Measurements from ENCODE around the gene GLS.
A peak's percentile ranks its signal among the peaks of the same experiment; 100 is the strongest.
"Not testable (repeated sequence)": the region's sequence is repeated elsewhere in the genome, so short reads cannot be mapped to it uniquely, and the experiment has no call there.

Gene GLS

DNA sequence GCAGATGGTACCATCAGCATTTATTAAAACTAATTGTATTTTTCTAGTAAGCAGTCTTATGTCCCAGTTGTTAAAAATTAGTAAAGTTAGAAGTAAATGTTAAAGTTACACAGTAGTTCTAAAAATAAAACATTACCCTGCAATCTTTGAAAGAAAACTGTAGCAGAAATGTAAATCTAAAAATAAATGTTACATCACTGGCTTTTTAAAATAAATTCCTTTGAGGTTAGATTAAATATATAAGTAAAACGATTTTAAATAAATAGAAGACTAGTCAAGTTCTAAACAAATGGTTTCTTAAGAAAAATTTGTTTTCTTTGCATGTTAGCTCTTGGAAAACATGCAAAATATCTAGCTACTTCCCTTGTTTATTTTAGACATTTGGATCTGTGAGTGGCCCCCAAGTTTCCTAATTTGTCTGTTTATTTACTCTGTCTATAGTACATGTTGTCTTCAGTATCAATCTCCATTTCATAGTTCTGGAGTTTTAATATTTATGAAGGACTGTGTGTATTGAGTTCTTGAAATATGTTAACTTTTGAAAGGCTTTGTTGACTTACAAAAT lies 58.2 kb downstream of the GLS start:
- no peak for DNase-seq

DNA sequence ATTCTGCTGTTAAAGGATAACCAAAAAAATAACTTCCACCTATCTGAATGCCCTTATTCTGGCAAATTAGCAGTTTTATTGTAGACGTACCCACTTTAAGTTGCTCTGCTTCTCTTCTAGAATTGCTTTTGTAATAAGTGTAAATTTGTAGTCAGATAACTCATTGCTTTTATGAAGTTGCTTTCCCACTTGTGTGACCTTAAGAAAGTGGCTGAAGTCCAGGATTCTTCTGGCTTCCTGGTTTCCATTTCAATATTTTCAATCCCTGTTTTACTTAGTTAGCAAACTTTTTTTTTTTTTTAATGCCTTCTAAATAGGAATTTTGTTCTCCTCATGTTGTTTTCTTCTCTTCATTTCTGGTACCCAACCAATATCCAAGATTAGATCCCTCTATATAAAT lies 59.8 kb downstream of the GLS start:
- DNase-seq: no peak

DNA sequence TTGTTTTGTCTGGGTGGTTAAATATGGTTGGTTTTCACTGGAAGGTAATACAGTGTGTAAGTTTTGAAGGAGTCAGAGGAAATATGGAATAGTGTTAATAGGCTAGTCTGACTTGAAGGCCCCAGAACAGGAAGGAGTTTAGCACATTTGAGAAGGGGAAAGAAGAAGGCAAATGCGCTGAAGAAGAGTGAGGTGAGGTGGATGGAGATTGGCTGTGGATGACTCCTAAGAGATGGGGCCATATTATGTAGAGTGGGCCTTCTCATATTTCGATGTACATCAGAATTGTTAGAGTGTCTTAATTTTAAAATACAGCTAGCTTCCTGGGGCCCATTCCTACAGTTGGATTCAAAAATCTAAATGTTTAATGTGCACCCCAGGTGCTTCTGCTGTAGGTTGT lies 61.0 kb downstream of the GLS start:
- DNase-seq: no peak

DNA sequence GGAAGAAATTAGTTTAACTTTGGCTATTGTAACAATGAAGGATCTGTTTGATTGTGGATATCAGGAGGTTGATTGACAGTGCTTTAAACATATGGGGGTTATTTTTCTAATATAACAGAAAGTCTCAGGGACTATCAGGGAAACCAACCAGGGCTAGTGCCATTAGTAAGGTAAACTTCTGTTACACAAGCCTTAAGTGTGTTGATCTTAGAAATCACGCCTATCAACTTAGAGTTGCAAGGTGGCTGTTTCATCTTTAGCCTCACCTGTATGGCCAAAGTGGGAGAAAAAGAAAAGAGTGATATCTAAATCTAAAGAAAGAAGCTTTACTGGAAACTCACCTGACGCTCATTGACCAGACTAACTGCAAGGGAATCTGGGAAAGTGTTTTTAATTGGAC lies 62.1 kb downstream of the GLS start:
- DNase-seq: no peak

DNA sequence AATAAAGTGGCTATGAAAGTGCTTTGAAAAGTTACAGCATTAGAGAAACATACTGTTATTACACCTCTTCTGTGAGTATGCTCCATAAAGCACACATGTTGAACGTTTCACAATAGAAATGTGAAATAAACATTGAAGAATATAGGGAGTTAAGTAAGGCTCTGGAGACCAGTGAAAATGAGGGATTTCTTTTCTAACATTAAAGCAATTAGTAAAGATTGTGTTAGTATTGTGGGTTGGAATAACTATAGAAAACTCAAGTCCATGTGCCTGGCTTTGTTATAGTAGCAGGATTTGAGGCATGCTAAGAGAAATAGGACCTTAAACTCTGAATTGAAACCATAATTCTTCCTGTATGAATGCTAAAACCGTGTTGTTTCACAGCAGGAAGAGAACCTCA lies 63.1 kb downstream of the GLS start:
- no peak for DNase-seq

DNA sequence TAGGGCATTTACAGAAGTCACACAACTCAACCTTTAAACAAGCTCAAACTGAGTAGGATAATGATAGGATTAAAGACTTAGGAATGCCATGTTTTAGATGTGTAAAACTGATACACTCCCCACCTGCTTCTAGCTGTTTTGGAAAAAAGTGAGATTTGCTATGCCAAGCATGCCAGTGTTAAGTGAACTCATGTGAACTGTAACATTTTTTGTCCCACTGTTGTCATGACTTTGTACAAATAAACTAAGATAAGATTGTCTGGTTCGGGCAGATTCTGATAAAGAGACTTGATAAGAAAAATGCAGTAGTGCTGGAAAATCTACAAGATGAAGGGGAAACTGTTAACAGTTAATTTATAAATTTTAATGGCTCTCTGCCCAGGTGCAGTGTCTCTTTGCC lies 66.5 kb downstream of the GLS start:
- DNase-seq: peak; percentile 11

DNA sequence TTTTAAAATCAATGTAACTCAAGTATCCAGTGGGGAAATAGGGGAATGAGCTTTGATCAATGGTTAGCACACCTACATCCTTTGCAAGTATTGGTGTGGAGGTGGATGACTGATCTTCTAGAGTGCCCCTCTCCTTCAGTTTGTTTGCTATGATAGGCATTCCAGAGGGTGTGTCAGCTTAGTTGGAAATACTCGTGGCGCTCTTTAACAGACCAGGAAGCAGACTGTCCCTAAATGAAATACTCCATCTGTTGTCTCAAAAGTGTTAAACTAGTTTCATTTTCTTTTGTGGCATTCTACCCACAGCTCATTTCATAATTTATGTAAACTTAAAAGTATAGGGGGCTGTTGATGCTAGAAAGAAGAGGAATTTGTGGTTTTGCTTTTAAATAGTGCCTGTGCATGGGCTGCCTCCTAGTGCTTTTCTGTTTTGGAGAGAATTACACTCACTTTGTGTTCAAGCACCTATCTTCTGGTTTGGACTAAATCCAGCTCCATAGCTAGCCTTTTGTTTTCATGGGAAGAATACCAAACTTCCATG lies 67.2 kb downstream of the GLS start:
- no peak for DNase-seq

DNA sequence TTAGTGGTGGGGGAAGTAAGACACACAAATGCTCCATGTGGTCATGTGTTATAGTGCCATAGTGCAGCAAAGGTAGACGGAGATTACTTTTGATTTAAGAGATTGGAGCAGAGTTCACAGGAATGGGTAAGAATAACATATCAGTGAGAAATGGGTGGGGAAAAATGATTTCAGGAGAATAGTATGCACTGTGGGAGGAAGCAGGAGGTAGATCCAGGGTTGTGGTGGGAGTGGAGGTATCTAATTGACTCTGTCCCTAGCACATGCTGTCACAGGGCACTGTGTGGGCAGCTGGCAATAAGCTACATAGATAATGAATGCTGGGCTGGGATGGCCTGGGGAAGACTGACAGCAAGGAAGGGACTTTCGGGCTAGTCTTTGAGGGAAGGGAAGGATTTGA lies 68.0 kb downstream of the GLS start:
- no peak for DNase-seq

DNA sequence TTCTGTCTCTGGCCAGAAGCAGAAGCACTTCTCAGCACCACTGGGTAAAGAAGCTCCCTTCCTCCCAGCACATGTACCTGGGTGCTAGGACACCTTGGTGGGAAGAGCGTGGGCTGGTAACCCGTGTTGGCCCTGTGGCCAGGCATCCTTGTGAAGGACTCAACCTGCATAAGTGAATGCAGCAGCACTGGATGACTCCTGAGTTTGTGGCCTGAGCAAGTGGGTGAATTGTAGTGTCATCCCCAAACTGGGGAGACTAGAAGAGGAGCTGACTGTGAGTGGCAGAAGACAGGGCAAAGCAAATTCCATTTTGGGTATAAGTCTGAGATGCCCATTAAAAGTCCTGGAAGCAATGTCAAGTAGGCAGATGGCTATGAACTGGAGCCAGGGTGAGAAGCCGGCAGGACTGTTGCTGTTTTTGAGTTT lies 70.0 kb downstream of the GLS start:
- no peak for DNase-seq

DNA sequence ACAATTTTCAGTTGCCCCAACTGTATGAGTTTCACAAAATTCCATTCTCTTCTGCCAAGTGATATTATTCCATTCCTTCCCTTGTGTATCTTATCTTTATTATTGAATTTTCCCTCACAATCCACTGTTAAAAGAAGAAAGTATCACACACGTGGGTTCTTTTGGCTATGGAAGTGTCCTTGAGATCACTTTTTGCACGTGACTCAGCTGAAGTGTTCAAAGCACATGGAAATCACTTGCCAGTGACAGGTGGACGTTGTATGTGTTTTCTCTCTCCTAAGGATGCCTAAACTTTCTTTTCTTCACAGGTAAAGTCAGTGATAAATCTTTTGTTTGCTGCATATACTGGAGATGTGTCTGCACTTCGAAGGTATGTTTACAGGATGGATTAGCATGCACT lies 72.6 kb downstream of the GLS start:
- DNase-seq: no peak

DNA sequence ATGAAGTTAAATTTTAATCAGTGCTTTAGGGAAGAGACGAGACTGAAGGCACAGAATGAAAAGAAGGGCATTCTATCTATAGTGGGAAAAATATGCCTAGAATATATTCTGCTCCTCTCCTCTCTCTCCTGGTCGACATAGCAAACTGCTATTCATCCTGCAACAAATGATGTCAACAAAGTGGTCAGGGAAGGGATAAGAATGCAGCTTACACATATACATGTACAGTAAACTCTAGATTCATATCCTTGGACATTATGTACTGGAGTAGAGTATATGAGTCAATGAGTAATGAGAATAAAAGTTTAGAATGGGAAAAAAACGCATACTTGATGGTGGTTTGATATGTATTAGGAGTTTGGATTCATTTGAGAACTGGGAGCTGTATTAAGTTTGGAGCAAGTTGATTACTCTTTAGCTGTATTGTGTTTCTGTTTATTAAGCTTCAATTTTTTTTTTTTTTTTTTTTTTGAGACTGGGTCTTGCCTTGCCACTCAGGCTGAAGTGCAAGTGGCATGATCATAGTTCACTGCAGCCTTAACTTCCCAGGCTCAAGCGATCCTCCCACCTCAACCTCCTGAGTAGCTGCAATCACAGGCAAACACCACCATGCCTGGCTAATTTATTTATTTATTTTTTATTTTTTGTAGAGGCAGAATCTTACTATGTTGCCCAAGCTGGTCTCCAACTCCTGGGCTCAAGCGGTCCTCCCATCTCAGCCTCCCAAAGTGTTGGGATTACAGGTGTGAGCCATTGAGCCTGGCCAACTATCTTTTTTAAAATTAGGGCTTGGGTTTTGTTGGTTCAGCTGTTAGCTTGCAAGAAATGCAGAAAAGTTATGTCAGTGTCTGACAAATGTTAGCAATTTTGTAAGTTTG lies 79.5 kb downstream of the GLS start:
- DNase-seq: no peak

DNA sequence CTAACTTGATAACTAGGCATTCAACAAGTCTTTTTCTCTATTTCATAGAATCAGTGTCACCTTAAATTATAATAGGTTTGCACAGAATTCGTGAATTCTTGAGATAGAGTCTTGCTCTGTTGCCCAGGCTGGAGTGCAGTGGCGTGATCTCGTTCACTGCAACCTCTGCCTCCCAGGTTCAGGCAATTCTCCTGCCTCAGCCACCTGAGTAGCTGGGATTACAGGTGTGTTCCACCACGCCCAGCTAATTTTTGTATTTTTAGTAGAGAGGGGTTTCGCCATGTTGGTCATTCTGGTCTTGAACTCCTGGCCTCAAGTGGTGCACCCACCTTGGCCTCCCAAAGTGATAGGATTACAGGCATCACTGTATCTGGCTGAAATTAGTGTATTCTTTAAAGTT lies 80.5 kb downstream of the GLS start:
- not testable (repeated sequence) for DNase-seq

DNA sequence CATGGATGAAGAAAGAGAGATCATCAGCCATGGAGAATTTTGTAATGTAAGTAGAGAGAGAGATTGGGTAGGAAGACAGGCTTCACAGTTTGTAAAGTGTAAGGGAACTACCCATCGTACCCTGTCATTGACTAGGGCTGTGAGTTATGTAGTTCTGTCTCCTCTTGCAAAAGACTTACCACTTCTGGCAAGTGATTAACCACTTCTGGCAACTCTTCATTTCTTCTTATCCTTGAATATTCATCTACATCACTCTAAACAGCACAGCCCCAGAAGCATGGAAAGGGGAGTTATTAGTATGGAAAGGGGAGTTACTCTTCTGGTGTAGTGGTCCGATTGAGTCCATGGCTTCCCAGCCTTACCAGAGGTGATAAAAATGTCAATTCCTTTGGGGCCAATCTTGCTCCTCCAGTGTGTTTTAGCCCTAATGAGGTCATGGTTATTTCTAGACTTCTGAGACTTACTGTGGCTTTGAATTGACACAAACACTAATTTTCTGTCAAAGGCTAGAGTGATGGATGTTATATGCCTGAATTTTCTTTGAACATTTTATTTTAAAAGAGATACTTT lies 81.4 kb downstream of the GLS start:
- no peak for DNase-seq

DNA sequence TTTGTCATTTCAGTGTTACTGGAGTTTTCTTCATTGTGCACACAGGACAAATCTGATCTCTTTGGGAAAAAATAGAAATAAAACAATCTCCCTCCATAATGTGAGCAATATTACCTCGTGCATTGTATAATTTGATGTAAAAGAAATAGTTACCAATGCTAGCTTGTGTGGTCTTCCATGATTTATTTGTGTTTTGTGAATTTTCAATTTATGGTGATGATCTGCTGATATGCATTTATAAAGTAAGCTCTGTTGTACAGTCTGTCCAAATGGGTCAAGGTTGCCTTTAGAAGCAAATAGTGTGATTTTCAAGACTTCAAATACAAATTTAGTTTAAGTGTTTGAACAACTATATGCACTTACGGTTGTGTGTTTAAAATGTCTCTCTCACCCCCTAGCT lies 82.5 kb downstream of the GLS start:
- no peak for DNase-seq

DNA sequence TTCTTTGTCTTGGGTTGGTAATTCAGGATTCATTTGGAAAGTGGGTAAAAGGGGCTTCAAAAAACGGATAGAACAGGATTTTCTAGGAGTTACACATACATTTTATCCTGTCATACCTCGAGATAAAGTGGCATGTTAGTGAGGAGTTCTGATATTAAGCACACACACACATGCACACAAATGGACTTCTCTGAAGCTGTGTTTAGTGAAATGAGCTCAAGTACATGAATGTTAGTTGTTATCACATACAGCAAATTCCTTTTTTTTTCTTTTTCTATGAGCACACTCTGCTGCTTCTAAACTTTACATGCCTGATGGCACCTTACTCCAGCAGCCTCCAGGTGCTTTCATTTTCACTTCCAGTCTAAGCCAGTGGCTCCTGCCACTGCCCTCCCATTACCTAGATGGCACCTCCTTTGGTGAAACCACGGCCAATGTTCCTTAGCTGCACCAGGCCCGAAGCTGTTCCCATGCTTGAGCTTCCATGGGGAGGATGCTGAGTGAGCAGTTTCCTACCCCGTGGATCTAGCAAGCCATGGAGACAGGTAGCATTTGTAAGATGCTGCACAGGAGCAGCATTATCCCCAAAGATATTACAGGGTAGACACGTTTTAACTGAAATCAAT lies 83.7 kb downstream of the GLS start:
- no peak for DNase-seq

DNA sequence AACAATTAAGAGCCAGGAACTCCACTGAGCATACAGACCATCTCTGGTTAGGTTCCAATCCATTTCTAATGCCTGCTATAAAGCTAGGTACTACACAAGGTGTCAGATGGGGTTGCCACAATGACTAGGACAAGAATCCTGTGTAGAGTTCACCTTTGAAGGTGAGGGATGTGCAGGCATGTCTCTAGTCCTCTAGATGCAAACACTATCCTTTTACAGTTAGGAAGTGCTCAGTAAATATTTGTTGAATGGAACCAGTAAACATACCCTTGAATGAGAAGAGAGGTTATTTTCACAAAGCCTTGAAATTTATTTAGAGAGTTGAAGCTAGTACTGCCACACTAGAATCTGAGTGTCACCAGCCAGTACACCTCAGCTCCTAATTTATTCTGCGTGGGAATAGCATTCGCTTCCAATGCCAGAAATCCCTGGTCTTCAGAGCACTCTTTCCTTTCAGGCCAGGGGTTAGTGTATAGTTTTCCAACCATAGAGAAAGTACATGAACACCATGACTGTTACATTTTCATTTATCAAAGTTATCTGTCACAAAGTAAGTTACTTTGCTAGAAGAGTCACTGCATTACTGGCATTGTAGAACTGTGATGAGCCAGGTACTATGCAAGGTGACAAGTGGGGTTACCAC lies 85.1 kb downstream of the GLS start:
- no peak for DNase-seq

DNA sequence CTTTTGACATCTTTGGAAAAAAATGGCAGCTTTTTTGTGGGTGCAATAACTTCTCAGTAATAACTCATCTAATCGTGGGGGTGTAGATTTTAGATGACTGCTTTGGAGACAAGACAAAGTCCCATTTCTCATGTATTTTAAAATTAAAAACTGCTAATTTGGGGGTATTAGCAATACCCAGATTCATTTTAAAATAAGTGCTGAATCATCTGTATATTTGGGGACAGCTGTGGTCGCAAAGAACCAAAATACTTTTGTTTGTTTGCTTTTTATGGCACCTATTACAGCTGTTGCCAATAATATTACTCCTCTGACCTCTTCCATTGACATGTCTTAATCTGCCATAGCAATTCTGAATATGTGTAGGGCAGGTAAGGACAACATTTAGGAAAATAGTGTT lies 87.9 kb downstream of the GLS start:
- no peak for DNase-seq

DNA sequence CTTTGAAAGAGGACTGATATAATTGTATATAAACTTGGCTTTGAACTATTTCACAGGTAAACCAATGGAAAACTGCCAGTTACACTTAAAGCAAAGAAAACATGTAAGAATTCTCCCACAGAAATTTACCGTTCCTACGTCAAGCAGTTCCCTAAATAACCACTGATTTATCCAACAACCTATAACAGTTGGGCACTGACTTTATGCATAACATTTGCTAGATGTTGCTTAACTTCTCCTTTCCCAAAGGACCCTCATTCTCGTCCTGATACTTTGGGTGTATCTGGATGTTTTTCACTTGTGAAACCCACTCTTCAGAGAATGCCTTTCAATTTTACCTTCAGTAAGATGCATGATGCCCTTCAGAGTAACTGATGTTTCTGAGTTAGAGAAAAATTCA lies 89.5 kb downstream of the GLS start:
- no peak for DNase-seq

DNA sequence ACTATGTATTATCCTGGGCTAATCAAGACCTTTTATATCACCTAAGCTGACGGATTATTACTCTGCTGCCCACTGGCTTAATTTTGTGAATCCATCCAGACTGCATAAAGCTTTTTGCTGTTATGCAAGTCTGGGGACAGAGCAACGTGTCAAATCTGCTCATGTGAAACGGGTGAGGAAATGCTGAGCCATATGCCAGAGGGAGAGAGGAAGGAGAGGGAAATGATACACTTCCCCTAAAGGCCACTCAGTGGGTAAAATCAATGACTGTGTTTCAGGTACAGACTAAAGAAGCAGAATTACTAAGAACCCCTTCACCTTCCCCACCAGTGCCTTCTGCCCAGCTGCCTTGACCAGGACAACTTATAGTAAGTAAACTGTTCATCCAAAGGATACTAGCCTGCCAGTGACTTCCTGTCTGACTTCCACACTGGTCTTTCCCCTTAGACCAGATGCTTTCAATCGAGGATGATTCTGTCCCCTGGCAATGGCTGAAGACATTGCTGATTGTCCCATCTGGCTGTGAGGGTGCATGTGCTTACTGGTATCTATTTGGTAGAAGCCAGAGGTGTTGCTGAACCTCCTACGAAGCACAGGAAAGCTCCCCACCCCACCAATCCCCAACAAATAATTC lies 90.4 kb downstream of the GLS start:
- no peak for DNase-seq

DNA sequence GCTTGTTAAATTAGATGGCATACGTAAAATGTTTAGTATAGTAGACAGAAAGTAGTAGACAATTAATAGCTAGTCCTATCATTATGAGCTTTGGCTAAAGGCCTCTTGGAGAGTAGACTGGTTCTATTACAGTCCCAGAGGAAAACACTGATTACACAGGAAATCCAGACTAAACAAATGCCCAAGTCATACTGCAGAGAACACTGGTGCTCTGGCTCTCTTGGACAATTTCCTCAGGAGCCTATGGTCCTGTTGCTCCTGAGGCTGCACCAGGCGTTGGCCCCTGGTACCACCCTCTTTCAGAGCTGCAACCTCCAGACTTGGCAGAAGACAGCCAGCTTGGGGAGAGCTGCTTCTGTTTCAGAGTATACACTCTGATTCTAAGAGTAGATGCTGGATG lies 91.6 kb downstream of the GLS start:
- no peak for DNase-seq

DNA sequence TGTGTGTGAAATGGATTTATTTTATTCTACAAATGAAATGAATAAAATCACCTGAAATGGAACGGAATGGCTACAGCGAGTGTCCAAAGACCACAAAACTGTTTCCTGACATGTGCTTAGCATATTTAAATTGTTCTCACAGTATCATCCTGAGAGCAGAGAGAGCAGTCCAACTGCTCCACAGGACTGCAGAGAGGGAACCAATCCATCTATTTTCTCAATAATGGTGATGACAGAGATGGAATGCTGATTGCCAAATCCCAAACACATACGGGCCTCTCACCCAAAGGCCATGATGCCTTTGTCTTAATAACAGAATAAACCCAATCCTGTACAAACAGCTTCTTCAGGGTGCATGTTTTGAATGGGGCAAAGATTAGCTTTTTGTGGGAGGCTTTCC lies 92.2 kb downstream of the GLS start:
- no peak for DNase-seq

DNA sequence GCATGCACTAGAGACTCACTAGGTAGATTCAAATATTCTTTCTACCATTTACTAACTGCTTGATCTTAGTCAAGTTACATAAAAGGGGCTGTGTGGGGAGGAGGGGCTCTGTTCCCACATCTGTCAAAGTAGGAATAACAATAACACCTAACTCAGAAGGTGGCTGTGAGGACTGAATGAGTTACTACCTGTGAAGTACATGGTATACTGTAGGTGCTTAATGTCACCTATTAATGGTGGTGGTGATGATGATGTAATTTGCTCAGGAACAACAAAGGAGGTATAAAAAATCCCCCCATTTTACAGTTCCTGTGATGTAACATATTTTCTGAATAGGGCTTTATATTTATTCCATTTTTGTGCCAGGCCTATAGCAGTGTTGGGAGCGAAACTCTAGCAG lies 92.6 kb downstream of the GLS start:
- DNase-seq: no peak

All from NCI-H2227 treated with DMSO at 0.1 percent for 48 hours (cell line).